WTC11 (cell line): ENCODE results near the gene EPSTI1. TPM values are rescaled to one million over a fixed set of nuclear protein-coding genes. Genes with fewer than 3 reads are reported as not detected.

Experiments used
- ATAC-seq: fragments of 200-7000 bp; cut with Tn5 transposase; 2 replicates; pipeline ENCODE4 v1.10.0; 2021; ENCODE audit warnings: mild to moderate bottlenecking, moderate library complexity
- CTCF ChIA-PET: fragments of 300-600 bp; sonication (Branson Sonifier 250); formaldehyde crosslinking; loops from one replicate; lab custom pipeline; 2021; ENCODE audit warnings: antibody characterized with exemption; lab: Charles Lee
- POLR2A ChIA-PET: fragments of 350-600 bp; sonication (Branson Sonifier 250); formaldehyde crosslinking; loops from one replicate; lab custom pipeline; 2021; ENCODE audit warnings: antibody characterized with exemption; lab: Charles Lee
- DNase-seq: peaks from one replicate; pipeline ENCODE4 v3.0.0; 2021; ENCODE audit warnings: low spot score
- H3K27ac Mint-ChIP-seq: 2 replicates; pipeline ENCODE4 v1.8.0; 2021; ENCODE audit warnings: mixed read lengths
- H3K27me3 Mint-ChIP-seq: 2 replicates; pipeline ENCODE4 v1.8.0; 2021; ENCODE audit warnings: low read depth, mild to moderate bottlenecking, moderate library complexity, mixed read lengths
- H3K36me3 Mint-ChIP-seq: 2 replicates; pipeline ENCODE4 v1.8.0; 2021; ENCODE audit warnings: mixed read lengths
- H3K4me1 Mint-ChIP-seq: 2 replicates; pipeline ENCODE4 v1.8.0; 2022; ENCODE audit warnings: mixed read lengths
- H3K4me3 Mint-ChIP-seq: 2 replicates; pipeline ENCODE4 v1.8.0; 2021; ENCODE audit warnings: mild to moderate bottlenecking, moderate library complexity, mixed read lengths
- H3K9me3 Mint-ChIP-seq: 2 replicates; pipeline ENCODE4 v1.8.0; 2021; ENCODE audit warnings: mixed read lengths
- ELF4 ChIP-seq: sonication (generic); formaldehyde crosslinking; IDR thresholded peaks from 2 replicates; pipeline ENCODE4 v1.8.1; 2022; ENCODE audit warnings: low read depth, mild to moderate bottlenecking, moderate library complexity, missing genetic modification reagents
- ETV6 ChIP-seq: sonication (generic); formaldehyde crosslinking; IDR thresholded peaks from 2 replicates; pipeline ENCODE4 v1.8.1; 2022; ENCODE audit warnings: mild to moderate bottlenecking, missing genetic modification reagents
- FOXJ3 ChIP-seq: sonication (generic); formaldehyde crosslinking; IDR thresholded peaks from 2 replicates; pipeline ENCODE4 v1.9.0; 2021; ENCODE audit warnings: missing genetic modification reagents, mild to moderate bottlenecking, borderline replicate concordance
- GABPB1 ChIP-seq: sonication (generic); formaldehyde crosslinking; IDR thresholded peaks from 2 replicates; pipeline ENCODE4 v1.8.1; 2023; ENCODE audit warnings: mild to moderate bottlenecking, missing genetic modification reagents
- IRF1 ChIP-seq: sonication (generic); formaldehyde crosslinking; IDR thresholded peaks from 2 replicates; pipeline ENCODE4 v1.8.0; 2023; ENCODE audit warnings: missing genetic modification reagents
- JAZF1 ChIP-seq: fragments of 250-450 bp; sonication (Bioruptor Pico); IDR thresholded peaks from 2 replicates; pipeline ENCODE4 v1.9.0; 2021; ENCODE audit warnings: moderate library complexity, mild to moderate bottlenecking, inconsistent platforms
- NFATC4 ChIP-seq: fragments of 250-450 bp; sonication (Bioruptor Pico); IDR thresholded peaks from 2 replicates; pipeline ENCODE4 v1.9.0; 2021; ENCODE audit warnings: mild to moderate bottlenecking
- PRRX2 ChIP-seq: fragments of 250-450 bp; sonication (Bioruptor Pico); IDR thresholded peaks from 2 replicates; pipeline ENCODE4 v1.8.0; 2021; ENCODE audit warnings: mild to moderate bottlenecking
- SP1 ChIP-seq: sonication (generic); formaldehyde crosslinking; conservative IDR thresholded peaks from 2 replicates; pipeline ENCODE4 v1.8.1; 2022; ENCODE audit warnings: missing genetic modification reagents
- ZNF317 ChIP-seq: sonication (generic); formaldehyde crosslinking; IDR thresholded peaks from 2 replicates; pipeline ENCODE4 v1.8.1; 2023; ENCODE audit warnings: low read depth, mild to moderate bottlenecking, moderate library complexity, missing genetic modification reagents, borderline replicate concordance
- ZNF416 ChIP-seq: fragments of 250-450 bp; sonication (Bioruptor Pico); IDR thresholded peaks from 2 replicates; pipeline ENCODE4 v1.9.0; 2021; ENCODE audit warnings: mild to moderate bottlenecking, inconsistent platforms
- ZNF425 ChIP-seq: fragments of 250-450 bp; sonication (Bioruptor Pico); conservative IDR thresholded peaks from 2 replicates; pipeline ENCODE4 v1.9.0; 2021; ENCODE audit warnings: mild to moderate bottlenecking
- ZNF671 ChIP-seq: fragments of 250-450 bp; sonication (Bioruptor Pico); IDR thresholded peaks from 2 replicates; pipeline ENCODE4 v1.8.0; 2021; ENCODE audit warnings: mild to moderate bottlenecking
- total RNA-seq: library from RNA; stranded (reverse); gene quantifications from 3 replicates; pipeline ENCODE4 v1.2.3, GENCODE V29; 2021
- TF ChIP-seq, protein P1 (sequence below): sonication (generic); formaldehyde crosslinking; IDR thresholded peaks from 2 replicates; pipeline ENCODE4 v1.8.1; 2023; ENCODE audit warnings: mild to moderate bottlenecking, missing genetic modification reagents

Gene EPSTI1
- total RNA-seq, 1 experiment from 2014 or later: 2.1 TPM

- Mint-ChIP-seq H3K27me3 (no peaks in the 10 kb centered on the region; the same call in 1 of the 2 replicates), H3K9me3 (peaks cover 7% of the 10 kb centered on the region; the same call in 1 of the 2 replicates), H3K4me1 (peaks cover 64% of the 10 kb centered on the region), H3K36me3 (peaks cover 93% of the 10 kb centered on the region), H3K4me3 (peak overlapping the region; percentile 79), H3K27ac (peak overlapping the region; percentile 80)
- ChIA-PET POLR2A (interaction anchor here (0.7 to 1.8 kb wide), 2 partner anchors 8 to 18 kb away, joined by 3 to 6 read pairs; no protein-coding TSS in a partner anchor), CTCF (no interaction called here)
- ATAC-seq: no peak
- TF ChIP-seq ZNF425 (CRISPR knock-in tag): 0 out of 2 replicates have a peak, but pooled peaks have one; percentile 32
- no peak for TF ChIP-seq ETV6 (CRISPR knock-in tag)
- TF ChIP-seq JAZF1: no peak
- DNase-seq: no peak
These were observed 124.8 kb downstream of the EPSTI1 start for GRCh38 chr13:42867232-42867631.

DNA sequence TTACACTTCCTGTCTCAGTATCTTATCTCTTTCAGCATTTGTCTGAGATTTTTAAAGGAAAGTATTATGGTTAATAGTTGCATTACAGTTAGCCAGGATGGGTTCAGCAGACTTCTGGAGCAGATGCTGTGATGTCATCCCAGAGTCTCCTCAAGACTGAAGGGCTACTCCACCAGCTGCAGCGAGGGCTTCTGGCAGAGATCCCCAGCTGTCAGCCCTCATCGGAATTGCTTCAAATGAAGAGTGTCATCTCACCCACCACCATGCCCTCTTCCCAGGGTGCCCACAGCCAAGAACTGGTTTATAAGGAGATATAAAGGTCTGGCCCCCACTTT, 126.3 kb downstream of the EPSTI1 start:
- ATAC-seq (peak; percentile 6; the same call in 1 of the 2 replicates), DNase-seq (no peak)
- Mint-ChIP-seq H3K9me3 (peaks cover 7% of the 10 kb centered on the region; the same call in 1 of the 2 replicates), H3K36me3 (peaks cover 93% of the 10 kb centered on the region), H3K27ac (peak overlapping the region; percentile 80), H3K4me3 (peak overlapping the region; percentile 44; the same call in 1 of the 2 replicates), H3K27me3 (no peaks in the 10 kb centered on the region), H3K4me1 (peaks cover 64% of the 10 kb centered on the region)
- POLR2A ChIA-PET: interaction anchor here (1.8 kb wide), 1 partner anchor 10 kb away, joined by 6 read pairs; no protein-coding TSS in a partner anchor
- no peak for TF ChIP-seq FOXJ3 (CRISPR knock-in tag)
- no peak for TF ChIP-seq ELF4 (CRISPR knock-in tag)
- no peak for TF ChIP-seq IRF1 (CRISPR knock-in tag)
- TF ChIP-seq ZNF317 (CRISPR knock-in tag): no peak
- TF ChIP-seq, protein P1, sequence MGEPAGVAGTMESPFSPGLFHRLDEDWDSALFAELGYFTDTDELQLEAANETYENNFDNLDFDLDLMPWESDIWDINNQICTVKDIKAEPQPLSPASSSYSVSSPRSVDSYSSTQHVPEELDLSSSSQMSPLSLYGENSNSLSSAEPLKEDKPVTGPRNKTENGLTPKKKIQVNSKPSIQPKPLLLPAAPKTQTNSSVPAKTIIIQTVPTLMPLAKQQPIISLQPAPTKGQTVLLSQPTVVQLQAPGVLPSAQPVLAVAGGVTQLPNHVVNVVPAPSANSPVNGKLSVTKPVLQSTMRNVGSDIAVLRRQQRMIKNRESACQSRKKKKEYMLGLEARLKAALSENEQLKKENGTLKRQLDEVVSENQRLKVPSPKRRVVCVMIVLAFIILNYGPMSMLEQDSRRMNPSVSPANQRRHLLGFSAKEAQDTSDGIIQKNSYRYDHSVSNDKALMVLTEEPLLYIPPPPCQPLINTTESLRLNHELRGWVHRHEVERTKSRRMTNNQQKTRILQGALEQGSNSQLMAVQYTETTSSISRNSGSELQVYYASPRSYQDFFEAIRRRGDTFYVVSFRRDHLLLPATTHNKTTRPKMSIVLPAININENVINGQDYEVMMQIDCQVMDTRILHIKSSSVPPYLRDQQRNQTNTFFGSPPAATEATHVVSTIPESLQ (CRISPR knock-in tag): no peak
- no peak for TF ChIP-seq SP1 (CRISPR knock-in tag)
- peak; percentile 19; the same call in 1 of the 2 replicates for TF ChIP-seq ZNF425 (CRISPR knock-in tag)
- CTCF ChIA-PET: interaction anchor here (0.6 kb wide), 1 partner anchor 532 kb away, joined by 3 read pairs; no protein-coding TSS in a partner anchor

- peak overlapping the region; percentile 80 for H3K27ac Mint-ChIP-seq
- TF ChIP-seq NFATC4 (CRISPR knock-in tag): peak; percentile 56; the same call in 1 of the 2 replicates
- TF ChIP-seq PRRX2 (CRISPR knock-in tag): 0 out of 2 replicates have a peak, but pooled peaks have one; percentile 53
- TF ChIP-seq GABPB1 (CRISPR knock-in tag): no peak
- TF ChIP-seq ZNF425 (CRISPR knock-in tag): peak; percentile 66; the same call in 1 of the 2 replicates
- TF ChIP-seq ZNF671 (CRISPR knock-in tag): peak; percentile 33; the same call in 1 of the 2 replicates
- TF ChIP-seq ZNF416 (CRISPR knock-in tag): peak; percentile 13; the same call in 1 of the 2 replicates
- POLR2A ChIA-PET: interaction anchor here (1.8 kb wide), 1 partner anchor 10 kb away, joined by 6 read pairs; no protein-coding TSS in a partner anchor
- H3K27me3 Mint-ChIP-seq: no peaks in the 10 kb centered on the region
- peaks cover 64% of the 10 kb centered on the region for H3K4me1 Mint-ChIP-seq
- no peak for DNase-seq
- CTCF ChIA-PET: no interaction called here
- H3K36me3 Mint-ChIP-seq: peaks cover 93% of the 10 kb centered on the region
- H3K4me3 Mint-ChIP-seq: no peak overlapping the region
- no peak; the same call in 1 of the 2 replicates for ATAC-seq
- peaks cover 10% of the 10 kb centered on the region; the same call in 1 of the 2 replicates for H3K9me3 Mint-ChIP-seq
These were observed 126.9 kb downstream of the EPSTI1 start for GRCh38 chr13:42864952-42865767.
